Tibial nerve (tissue), 4 donors: ENCODE measurements around the gene HOXC13. TPM values are rescaled to one million over a fixed set of nuclear protein-coding genes. Genes with fewer than 3 reads are reported as not detected.

Experiments used
- DNase-seq, 2 donors: peaks; one replicate each; pipeline ENCODE4 v3.0.0-alpha.2; 2019; ENCODE audit warnings: low spot score in 2 of 2
- H3K27ac ChIP-seq, 4 donors: fragments of 200-600 bp; sonication (generic) in 3 of 4; one replicate each; pipeline ENCODE4 v1.5.1; 2017 to 2019; ENCODE audit warnings: mild to moderate bottlenecking in 1 of 4
- H3K27me3 ChIP-seq, 2 donors: fragments of 200-600 bp; sonication (generic) in 1 of 2; one replicate each; pipeline versions ENCODE4 v1.5.1 to v1.6.0; 2017 to 2019
- H3K36me3 ChIP-seq, 3 donors: fragments of 200-600 bp; sonication (generic); one replicate each; pipeline ENCODE4 v1.5.1; 2018 to 2019
- H3K4me1 ChIP-seq, 4 donors: fragments of 200-600 bp; sonication (generic) in 3 of 4; one replicate each; pipeline ENCODE4 v1.5.1; 2017 to 2019
- H3K4me3 ChIP-seq, 4 donors: fragments of 200-600 bp; sonication (generic) in 3 of 4; one replicate each; pipeline ENCODE4 v1.5.1; 2017 to 2019; ENCODE audit warnings: mild to moderate bottlenecking in 1 of 4, moderate library complexity in 1 of 4
- H3K9me3 ChIP-seq, 4 donors: fragments of 200-600 bp; sonication (generic) in 3 of 4; one replicate each; pipeline ENCODE4 v1.5.1; 2017 to 2019
- EP300 ChIP-seq, 2 donors: sonication (generic); formaldehyde crosslinking; IDR thresholded peaks; one replicate each; pipeline ENCODE4 v1.6.1; 2017; ENCODE audit warnings: antibody characterized with exemption in 2 of 2, mild to moderate bottlenecking in 1 of 2
- POLR2A ChIP-seq, 2 donors: fragments of 450-650 bp; IDR thresholded peaks; one replicate each; pipeline ENCODE4 v1.6.1; 2017; ENCODE audit warnings: antibody characterized with exemption in 2 of 2, mild to moderate bottlenecking in 2 of 2, moderate library complexity in 2 of 2
- WGBS, 2 donors: methylation state at CpG; one replicate each; pipeline ENCODE4 v1.1.5; 2018; 5-methylcytosine and 5-hydroxymethylcytosine counted together
- total RNA-seq, 4 donors: library from RNA; depleted of rRNA; stranded (reverse); fragments of >200 nt; gene quantifications; one replicate each; pipeline ENCODE4 v1.1.0, GENCODE V29; 2016
- TF ChIP-seq, protein P1 (sequence below), 5 experiments: fragments of 200-600 bp in 3 of 5; fragments of 450-650 bp in 2 of 5; sonication (generic) in 3 of 5; IDR thresholded peaks; one replicate each; pipeline ENCODE4 v1.5.1; 2016 to 2019; ENCODE audit warnings: antibody characterized with exemption in 5 of 5, mild to moderate bottlenecking in 3 of 5, moderate library complexity in 2 of 5

HOXC13 gene
- total RNA-seq, 4 donors from 2014 or later = not detected

DNA sequence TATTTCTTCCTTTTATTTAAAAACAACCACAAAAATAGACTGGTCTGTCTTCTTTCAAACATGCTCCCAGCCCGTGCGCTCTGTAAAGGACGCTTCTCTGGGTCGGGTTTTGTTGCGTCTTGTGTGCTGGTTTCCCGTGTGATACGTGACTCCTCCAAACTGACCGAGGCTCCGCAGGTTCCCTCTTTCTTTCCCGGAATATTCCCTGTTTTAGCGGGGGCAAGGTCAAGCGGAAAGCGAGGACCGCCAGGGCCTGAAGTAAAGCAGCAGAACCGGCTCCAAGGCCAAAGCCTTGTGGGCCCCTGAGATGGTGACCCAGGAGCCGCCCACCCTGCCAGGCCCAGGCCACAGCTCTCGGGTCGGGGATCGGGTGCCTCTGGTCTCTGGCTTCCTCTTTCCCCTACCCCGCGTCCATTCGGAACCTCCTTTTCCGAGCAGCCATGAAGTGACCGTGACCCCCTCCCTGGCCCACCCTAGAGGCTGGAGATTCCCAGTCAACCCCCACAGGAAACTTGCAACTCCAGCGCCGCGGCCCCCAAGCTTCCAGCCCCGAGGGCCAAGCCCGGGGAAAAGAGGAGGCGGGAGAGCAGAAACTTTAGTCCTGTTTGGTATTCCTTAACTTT is 45.4 kb downstream of the HOXC13 start:
- H3K36me3 ChIP-seq = no peaks in the 10 kb centered on the region
- no peak for DNase-seq
- WGBS, 2 donors = 45% methylated on average over 30 of the region's 30 CpGs
- no peaks in the 10 kb centered on the region for H3K9me3 ChIP-seq
- H3K4me1 ChIP-seq = peaks cover 0 to 38% (median 10%) of the 10 kb centered on the region in 4 donors
- H3K27ac ChIP-seq = peak overlapping the region in 2 of 4 donors; percentile 30 to 88
- H3K4me3 ChIP-seq = peak overlapping the region in 1 of 4 donors; percentile 66
- H3K27me3 ChIP-seq = peaks cover 0 to 93% of the 10 kb centered on the region in 2 donors
- TF ChIP-seq EP300 (IDR thresholded peaks at IDR 0.05) = no peak
- TF ChIP-seq, protein P1, sequence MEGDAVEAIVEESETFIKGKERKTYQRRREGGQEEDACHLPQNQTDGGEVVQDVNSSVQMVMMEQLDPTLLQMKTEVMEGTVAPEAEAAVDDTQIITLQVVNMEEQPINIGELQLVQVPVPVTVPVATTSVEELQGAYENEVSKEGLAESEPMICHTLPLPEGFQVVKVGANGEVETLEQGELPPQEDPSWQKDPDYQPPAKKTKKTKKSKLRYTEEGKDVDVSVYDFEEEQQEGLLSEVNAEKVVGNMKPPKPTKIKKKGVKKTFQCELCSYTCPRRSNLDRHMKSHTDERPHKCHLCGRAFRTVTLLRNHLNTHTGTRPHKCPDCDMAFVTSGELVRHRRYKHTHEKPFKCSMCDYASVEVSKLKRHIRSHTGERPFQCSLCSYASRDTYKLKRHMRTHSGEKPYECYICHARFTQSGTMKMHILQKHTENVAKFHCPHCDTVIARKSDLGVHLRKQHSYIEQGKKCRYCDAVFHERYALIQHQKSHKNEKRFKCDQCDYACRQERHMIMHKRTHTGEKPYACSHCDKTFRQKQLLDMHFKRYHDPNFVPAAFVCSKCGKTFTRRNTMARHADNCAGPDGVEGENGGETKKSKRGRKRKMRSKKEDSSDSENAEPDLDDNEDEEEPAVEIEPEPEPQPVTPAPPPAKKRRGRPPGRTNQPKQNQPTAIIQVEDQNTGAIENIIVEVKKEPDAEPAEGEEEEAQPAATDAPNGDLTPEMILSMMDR (IDR thresholded peaks at IDR 0.05) = no peak
- TF ChIP-seq POLR2A (IDR thresholded peaks at IDR 0.05) = no peak

DNA sequence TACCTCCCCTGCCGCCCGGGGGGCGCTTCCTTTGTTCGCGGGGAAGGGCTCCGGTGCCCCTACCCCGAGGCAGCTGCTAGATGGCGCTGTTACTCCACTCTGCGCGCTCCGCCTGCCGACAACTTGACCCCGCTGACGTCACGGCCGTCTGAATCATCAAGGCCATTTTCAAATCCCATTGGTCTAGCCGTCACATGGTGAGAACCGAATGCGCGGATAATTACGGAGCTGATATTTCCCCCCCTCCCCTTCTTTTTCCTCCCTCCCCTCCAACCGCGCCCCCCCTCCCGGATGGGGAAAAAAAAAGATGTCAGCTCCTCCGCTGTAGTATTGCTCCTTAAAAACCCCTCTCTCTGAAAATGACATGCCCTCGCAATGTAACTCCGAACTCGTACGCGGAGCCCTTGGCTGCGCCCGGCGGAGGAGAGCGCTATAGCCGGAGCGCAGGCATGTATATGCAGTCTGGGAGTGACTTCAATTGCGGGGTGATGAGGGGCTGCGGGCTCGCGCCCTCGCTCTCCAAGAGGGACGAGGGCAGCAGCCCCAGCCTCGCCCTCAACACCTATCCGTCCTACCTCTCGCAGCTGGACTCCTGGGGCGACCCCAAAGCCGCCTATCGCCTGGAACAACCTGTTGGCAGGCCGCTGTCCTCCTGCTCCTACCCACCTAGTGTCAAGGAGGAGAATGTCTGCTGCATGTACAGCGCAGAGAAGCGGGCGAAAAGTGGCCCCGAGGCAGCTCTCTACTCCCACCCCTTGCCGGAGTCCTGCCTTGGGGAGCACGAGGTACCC is 46.5 kb downstream of the HOXC13 start, which contains the start of gene HOXC10:
Gene HOXC10 (plus strand): TSS at position 246 of the 791 bp plus-strand sequence. CDS start 114 bp downstream, at position 360.
- H3K9me3 ChIP-seq = no peaks in the 10 kb centered on the region
- peaks cover 0 to 92% of the 10 kb centered on the region in 2 donors for H3K27me3 ChIP-seq
- peak in 1 of 2 donors; percentile 76 for TF ChIP-seq EP300 (IDR thresholded peaks at IDR 0.05)
- peak in 1 of 2 donors; percentile 24 for TF ChIP-seq POLR2A (IDR thresholded peaks at IDR 0.05)
- TF ChIP-seq, protein P1 (IDR thresholded peaks at IDR 0.05) = peak; percentile 71 to 89 (median 80)
- 1 to 2% methylated on average over 34 to 43 of the region's 55 CpGs for WGBS, 2 donors
- peak within 1 kb of the TSS; percentile 36 to 66 (median 50) for H3K4me3 ChIP-seq
- peak; percentile 93 to 95 for DNase-seq
- H3K27ac ChIP-seq = peak within 1 kb of the TSS; percentile 68 to 88 (median 76)
- H3K36me3 ChIP-seq = no peaks in the 10 kb centered on the region
- peaks cover 0 to 46% (median 11%) of the 10 kb centered on the region in 4 donors for H3K4me1 ChIP-seq

DNA sequence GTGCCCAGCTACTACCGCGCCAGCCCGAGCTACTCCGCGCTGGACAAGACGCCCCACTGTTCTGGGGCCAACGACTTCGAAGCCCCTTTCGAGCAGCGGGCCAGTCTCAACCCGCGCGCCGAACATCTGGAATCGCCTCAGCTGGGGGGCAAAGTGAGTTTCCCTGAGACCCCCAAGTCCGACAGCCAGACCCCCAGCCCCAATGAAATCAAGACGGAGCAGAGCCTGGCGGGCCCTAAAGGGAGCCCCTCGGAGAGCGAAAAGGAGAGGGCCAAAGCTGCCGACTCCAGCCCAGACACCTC is 47.0 kb downstream of the HOXC13 start:
- Histone ChIP-seq H3K36me3 (no peaks in the 10 kb centered on the region), H3K9me3 (no peaks in the 10 kb centered on the region), H3K27me3 (peaks cover 0 to 92% of the 10 kb centered on the region in 2 donors), H3K4me3 (peak overlapping the region; percentile 36 to 66 (median 50)), H3K4me1 (peaks cover 0 to 48% (median 11%) of the 10 kb centered on the region in 4 donors), H3K27ac (peak overlapping the region; percentile 68 to 88 (median 76))
- WGBS, 2 donors = 2% methylated on average over 21 of the region's 21 CpGs
- TF ChIP-seq POLR2A (IDR thresholded peaks at IDR 0.05) (no peak), EP300 (IDR thresholded peaks at IDR 0.05) (no peak)
- TF ChIP-seq, protein P1 (IDR thresholded peaks at IDR 0.05) = no peak
- no peak for DNase-seq

DNA sequence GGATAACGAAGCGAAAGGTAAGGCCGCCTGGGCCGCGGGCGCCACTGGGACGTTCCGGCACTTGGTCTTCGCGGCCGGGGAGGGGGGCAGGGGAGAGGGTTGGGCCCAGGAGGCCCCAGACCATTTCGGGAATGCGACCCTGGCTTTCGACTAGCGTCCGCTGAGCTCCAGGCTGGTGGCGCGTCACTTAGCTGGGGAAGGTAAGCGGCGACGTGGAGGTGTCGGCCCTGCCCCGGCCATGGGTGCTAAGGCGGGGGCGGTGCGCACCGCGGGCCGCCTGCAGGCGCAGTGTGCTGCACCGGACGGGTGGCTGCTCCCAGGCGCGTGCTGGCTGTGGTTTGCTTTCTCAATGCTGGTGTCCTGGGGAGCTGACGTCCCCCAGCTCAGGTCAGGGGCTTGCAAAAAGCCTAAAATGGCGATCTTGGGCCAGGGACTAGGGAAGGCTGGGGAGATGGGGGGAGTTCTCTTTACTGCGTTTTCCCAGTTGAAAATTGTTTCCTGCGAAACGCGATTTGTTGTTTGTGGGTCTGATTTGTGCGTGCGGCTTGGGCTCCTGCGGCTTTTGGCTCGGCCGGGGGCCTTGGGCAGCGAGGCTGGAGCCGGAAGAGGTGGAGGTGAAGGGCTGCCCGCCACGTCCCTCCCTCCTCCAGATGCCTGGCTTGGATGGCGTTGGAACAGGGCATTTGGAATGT is 47.5 kb downstream of the HOXC13 start:
- Histone ChIP-seq H3K27ac (peak overlapping the region; percentile 68 to 88 (median 76)), H3K27me3 (peaks cover 0 to 92% of the 10 kb centered on the region in 2 donors), H3K36me3 (no peaks in the 10 kb centered on the region), H3K4me3 (peak overlapping the region; percentile 36 to 66 (median 50)), H3K9me3 (no peaks in the 10 kb centered on the region), H3K4me1 (peaks cover 0 to 51% (median 11%) of the 10 kb centered on the region in 4 donors)
- TF ChIP-seq EP300 (IDR thresholded peaks at IDR 0.05) = peak in 1 of 2 donors; percentile 21
- TF ChIP-seq POLR2A (IDR thresholded peaks at IDR 0.05) = no peak
- TF ChIP-seq, protein P1 (IDR thresholded peaks at IDR 0.05) = peak in 2 of 5 experiments; percentile 28 to 36
- no peak for DNase-seq
- WGBS, 2 donors = 13 to 22% methylated on average over 28 to 39 of the region's 50 CpGs
